Neural cell (in vitro differentiated cells): Measurements from ENCODE around the gene OR51V1. TPM values are rescaled to one million over a fixed set of nuclear protein-coding genes. Genes with fewer than 3 reads are reported as not detected.

Experiments used
- H2AFZ ChIP-seq: fragments of 200-600, 300-800 bp; sonication (generic), shearing (Covaris generic); 2 replicates; pipeline ENCODE4 v1.6.0; 2014; ENCODE audit warnings: low read depth, mild to moderate bottlenecking, antibody characterized with exemption, low read length, moderate library complexity
- H3F3A ChIP-seq: fragments of 200-600 bp; shearing (Covaris generic); 2 replicates; pipeline ENCODE4 v1.6.1; 2016; ENCODE audit warnings: mild to moderate bottlenecking, moderate library complexity, mixed read lengths, antibody characterized with exemption, low read length; ENCODE audit not compliant: insufficient read depth, poor library complexity, severe bottlenecking
- H3K27ac ChIP-seq: fragments of 200-600, 300-800 bp; sonication (generic), shearing (Covaris generic); 2 replicates; pipeline ENCODE4 v1.5.1; 2014; ENCODE audit warnings: mild to moderate bottlenecking, low read length, moderate library complexity
- H3K27me3 ChIP-seq: fragments of 300-800, 200-600 bp; sonication (generic), shearing (Covaris generic); 2 replicates; pipeline ENCODE4 v1.6.0; 2014; ENCODE audit warnings: mild to moderate bottlenecking, low read depth, low read length, moderate library complexity; ENCODE audit not compliant: insufficient read depth
- H3K36me3 ChIP-seq: fragments of 300-800, 200-600 bp; sonication (generic), shearing (Covaris generic); 2 replicates; pipeline ENCODE4 v1.5.1; 2014; ENCODE audit warnings: mild to moderate bottlenecking, antibody characterized with exemption, low read length, moderate library complexity; ENCODE audit not compliant: insufficient read depth
- H3K4me2 ChIP-seq: fragments of 300-800, 200-600 bp; sonication (generic), shearing (Covaris generic); 2 replicates; pipeline ENCODE4 v1.6.0; 2014; ENCODE audit warnings: mild to moderate bottlenecking, low read length
- H3K4me3 ChIP-seq: fragments of 300-800, 200-600 bp; sonication (generic), shearing (Covaris generic); 2 replicates; pipeline ENCODE4 v1.5.1; 2014; ENCODE audit warnings: mild to moderate bottlenecking, low read length, moderate library complexity
- H3K79me2 ChIP-seq: fragments of 200-600 bp; shearing (Covaris generic); replicated peaks from 2 replicates; pipeline ENCODE4 v1.6.0; 2014; ENCODE audit warnings: mild to moderate bottlenecking, low read length, moderate library complexity; ENCODE audit not compliant: insufficient read depth
- H3K9ac ChIP-seq: fragments of 300-800, 200-600 bp; sonication (generic), shearing (Covaris generic); 2 replicates; pipeline ENCODE4 v1.6.1; 2016; ENCODE audit warnings: mild to moderate bottlenecking, low read length, mixed read lengths
- H3K9me2 ChIP-seq: fragments of 200-600 bp; shearing (Covaris generic); 2 replicates; pipeline ENCODE4 v1.6.1; 2016; ENCODE audit warnings: mild to moderate bottlenecking, low read length, mixed read lengths; ENCODE audit not compliant: insufficient read depth
- H3K9me3 ChIP-seq: fragments of 200-600, 300-800 bp; sonication (generic), shearing (Covaris generic); 2 replicates; pipeline ENCODE4 v1.6.1; 2016; ENCODE audit warnings: mild to moderate bottlenecking, mixed run types, low read length, moderate library complexity, mixed read lengths
- H4K20me1 ChIP-seq: fragments of 200-600 bp; shearing (Covaris generic); 2 replicates; pipeline ENCODE4 v1.6.1; 2016; ENCODE audit warnings: mild to moderate bottlenecking, mixed run types; ENCODE audit not compliant: insufficient read depth
- CTCF ChIP-seq: fragments of 450-650 bp; IDR thresholded peaks from 2 replicates; pipeline ENCODE4 v1.5.1; 2014; ENCODE audit warnings: antibody characterized with exemption, mild to moderate bottlenecking, moderate library complexity; ENCODE audit not compliant: poor library complexity, severe bottlenecking
- EP300 ChIP-seq: fragments of 450-650 bp; conservative IDR thresholded peaks from 2 replicates; pipeline ENCODE4 v1.6.1; 2014; ENCODE audit warnings: antibody characterized with exemption, mild to moderate bottlenecking, moderate library complexity; ENCODE audit not compliant: poor library complexity, severe bottlenecking
- EZH2 ChIP-seq: fragments of 200-600, 300-800 bp; shearing (Covaris generic), sonication (generic); IDR thresholded peaks from 2 replicates; pipeline ENCODE4 v1.6.1; 2014; ENCODE audit warnings: antibody characterized with exemption, low read length, borderline replicate concordance, mild to moderate bottlenecking; ENCODE audit not compliant: insufficient read depth, poor library complexity, severe bottlenecking
- MXI1 ChIP-seq: fragments of 450-650 bp; conservative IDR thresholded peaks from 2 replicates; pipeline ENCODE4 v1.6.1; 2014; ENCODE audit warnings: antibody characterized with exemption, mild to moderate bottlenecking; ENCODE audit not compliant: poor library complexity, severe bottlenecking
- POLR2AphosphoS5 ChIP-seq: IDR thresholded peaks from 2 replicates; pipeline ENCODE4 v1.6.1; 2012
- RAD21 ChIP-seq: fragments of 450-650 bp; conservative IDR thresholded peaks from 2 replicates; pipeline ENCODE4 v1.6.1; 2014; ENCODE audit warnings: antibody characterized with exemption, mild to moderate bottlenecking, moderate library complexity
- SMC3 ChIP-seq: fragments of 450-650 bp; conservative IDR thresholded peaks from 2 replicates; pipeline ENCODE4 v1.6.1; 2014; ENCODE audit warnings: antibody characterized with exemption, mild to moderate bottlenecking, moderate library complexity; ENCODE audit not compliant: poor library complexity
- TAF1 ChIP-seq: IDR thresholded peaks from 2 replicates; pipeline ENCODE4 v1.6.1; 2012; ENCODE audit warnings: low read depth
- polyA plus RNA-seq: library from polyadenylated mRNA; depleted of rRNA; stranded (reverse); fragments of >200 nt; gene quantifications from 2 replicates; pipeline ENCODE4 v1.2.3, GENCODE V29; 2014
- TF ChIP-seq, protein P1 (sequence below): IDR thresholded peaks from 2 replicates; pipeline ENCODE4 v1.6.1; 2012; ENCODE audit warnings: borderline replicate concordance

The OR51V1 gene
- polyA plus RNA-seq, 1 donor from 2014 or later: not detected

- H3K27ac ChIP-seq: no peak overlapping the region
Measured at GRCh38 chr11:5233307-5233706, 32.8 kb upstream of the OR51V1 start.

GRCh38 chr11:5232821-5233220 is 32.3 kb upstream of the OR51V1 start:
- Histone ChIP-seq H3K79me2 (no peaks in the 10 kb centered on the region), H3F3A (no peaks in the 10 kb centered on the region), H2AFZ (no peak overlapping the region), H3K4me2 (no peak overlapping the region), H3K9me2 (no peaks in the 10 kb centered on the region), H3K27me3 (no peaks in the 10 kb centered on the region), H4K20me1 (no peaks in the 10 kb centered on the region), H3K9me3 (no peaks in the 10 kb centered on the region), H3K4me3 (no peak overlapping the region), H3K27ac (no peak overlapping the region), H3K9ac (no peak overlapping the region), H3K36me3 (no peaks in the 10 kb centered on the region)
- TF ChIP-seq, protein P1, sequence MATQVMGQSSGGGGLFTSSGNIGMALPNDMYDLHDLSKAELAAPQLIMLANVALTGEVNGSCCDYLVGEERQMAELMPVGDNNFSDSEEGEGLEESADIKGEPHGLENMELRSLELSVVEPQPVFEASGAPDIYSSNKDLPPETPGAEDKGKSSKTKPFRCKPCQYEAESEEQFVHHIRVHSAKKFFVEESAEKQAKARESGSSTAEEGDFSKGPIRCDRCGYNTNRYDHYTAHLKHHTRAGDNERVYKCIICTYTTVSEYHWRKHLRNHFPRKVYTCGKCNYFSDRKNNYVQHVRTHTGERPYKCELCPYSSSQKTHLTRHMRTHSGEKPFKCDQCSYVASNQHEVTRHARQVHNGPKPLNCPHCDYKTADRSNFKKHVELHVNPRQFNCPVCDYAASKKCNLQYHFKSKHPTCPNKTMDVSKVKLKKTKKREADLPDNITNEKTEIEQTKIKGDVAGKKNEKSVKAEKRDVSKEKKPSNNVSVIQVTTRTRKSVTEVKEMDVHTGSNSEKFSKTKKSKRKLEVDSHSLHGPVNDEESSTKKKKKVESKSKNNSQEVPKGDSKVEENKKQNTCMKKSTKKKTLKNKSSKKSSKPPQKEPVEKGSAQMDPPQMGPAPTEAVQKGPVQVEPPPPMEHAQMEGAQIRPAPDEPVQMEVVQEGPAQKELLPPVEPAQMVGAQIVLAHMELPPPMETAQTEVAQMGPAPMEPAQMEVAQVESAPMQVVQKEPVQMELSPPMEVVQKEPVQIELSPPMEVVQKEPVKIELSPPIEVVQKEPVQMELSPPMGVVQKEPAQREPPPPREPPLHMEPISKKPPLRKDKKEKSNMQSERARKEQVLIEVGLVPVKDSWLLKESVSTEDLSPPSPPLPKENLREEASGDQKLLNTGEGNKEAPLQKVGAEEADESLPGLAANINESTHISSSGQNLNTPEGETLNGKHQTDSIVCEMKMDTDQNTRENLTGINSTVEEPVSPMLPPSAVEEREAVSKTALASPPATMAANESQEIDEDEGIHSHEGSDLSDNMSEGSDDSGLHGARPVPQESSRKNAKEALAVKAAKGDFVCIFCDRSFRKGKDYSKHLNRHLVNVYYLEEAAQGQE: no peak
- TF ChIP-seq TAF1 (no peak), EP300 (no peak), POLR2AphosphoS5 (no peak), CTCF (no peak), RAD21 (no peak), EZH2 (no peak), SMC3 (no peak), MXI1 (no peak)

More at GRCh38 chr11:5233307-5233706, 32.8 kb upstream of the OR51V1 start:
- H2AFZ ChIP-seq: no peak overlapping the region
- TF ChIP-seq MXI1 (no peak), SMC3 (no peak), EZH2 (no peak), CTCF (no peak), POLR2AphosphoS5 (no peak), TAF1 (no peak), RAD21 (no peak), EP300 (no peak)
- TF ChIP-seq, protein P1: no peak
- H3K36me3 ChIP-seq: no peaks in the 10 kb centered on the region
- no peak overlapping the region for H3K4me2 ChIP-seq
- no peaks in the 10 kb centered on the region for H3F3A ChIP-seq
- H3K9me3 ChIP-seq: no peaks in the 10 kb centered on the region
- no peaks in the 10 kb centered on the region for H3K9me2 ChIP-seq
- no peaks in the 10 kb centered on the region for H4K20me1 ChIP-seq
- no peak overlapping the region for H3K9ac ChIP-seq
- no peaks in the 10 kb centered on the region for H3K79me2 ChIP-seq
- H3K4me3 ChIP-seq: no peak overlapping the region
- no peaks in the 10 kb centered on the region for H3K27me3 ChIP-seq
